Fibroblast of pulmonary artery (primary cell): ENCODE measurements around the gene TCF7L1.

Experiments used
- DNase-seq: peaks from one replicate; pipeline ENCODE4 v3.0.0-alpha.2; 2010; ENCODE audit warnings: low read depth
- H3K4me3 ChIP-seq: replicated peaks from 2 replicates; pipeline ENCODE4 v1.5.1; 2011; ENCODE audit warnings: low read depth, mild to moderate bottlenecking, control low read depth, low read length, moderate library complexity
- TF ChIP-seq, protein P1 (sequence below): IDR thresholded peaks from 2 replicates; pipeline ENCODE4 v1.5.1; 2011; ENCODE audit warnings: mild to moderate bottlenecking, control low read depth, low read length, inconsistent platforms; ENCODE audit errors: missing control alignments

The TCF7L1 gene

DNA sequence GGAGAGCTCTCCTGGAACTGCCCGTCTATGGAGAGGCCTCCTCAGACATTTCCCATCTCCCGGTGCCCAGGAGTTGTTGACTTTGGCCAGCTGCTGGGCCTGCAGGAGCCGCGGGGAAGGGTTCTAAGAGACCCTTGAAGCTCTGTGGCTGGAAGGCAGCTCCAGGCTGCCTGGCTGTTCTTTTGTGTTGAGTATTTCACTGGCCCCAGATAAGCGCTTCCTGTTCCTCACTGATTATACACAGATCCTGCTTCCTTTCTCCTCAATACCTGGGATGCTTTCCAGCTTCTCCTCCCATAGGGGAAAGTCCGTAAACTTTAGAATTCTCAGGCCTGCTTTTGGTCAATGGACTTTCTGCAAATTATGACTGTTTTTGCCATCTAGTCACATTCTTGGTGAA is 136.8 kb downstream of the TCF7L1 start:
- H3K4me3 ChIP-seq = peak overlapping the region; percentile 4
- peak; percentile 87 for DNase-seq
- TF ChIP-seq, protein P1, sequence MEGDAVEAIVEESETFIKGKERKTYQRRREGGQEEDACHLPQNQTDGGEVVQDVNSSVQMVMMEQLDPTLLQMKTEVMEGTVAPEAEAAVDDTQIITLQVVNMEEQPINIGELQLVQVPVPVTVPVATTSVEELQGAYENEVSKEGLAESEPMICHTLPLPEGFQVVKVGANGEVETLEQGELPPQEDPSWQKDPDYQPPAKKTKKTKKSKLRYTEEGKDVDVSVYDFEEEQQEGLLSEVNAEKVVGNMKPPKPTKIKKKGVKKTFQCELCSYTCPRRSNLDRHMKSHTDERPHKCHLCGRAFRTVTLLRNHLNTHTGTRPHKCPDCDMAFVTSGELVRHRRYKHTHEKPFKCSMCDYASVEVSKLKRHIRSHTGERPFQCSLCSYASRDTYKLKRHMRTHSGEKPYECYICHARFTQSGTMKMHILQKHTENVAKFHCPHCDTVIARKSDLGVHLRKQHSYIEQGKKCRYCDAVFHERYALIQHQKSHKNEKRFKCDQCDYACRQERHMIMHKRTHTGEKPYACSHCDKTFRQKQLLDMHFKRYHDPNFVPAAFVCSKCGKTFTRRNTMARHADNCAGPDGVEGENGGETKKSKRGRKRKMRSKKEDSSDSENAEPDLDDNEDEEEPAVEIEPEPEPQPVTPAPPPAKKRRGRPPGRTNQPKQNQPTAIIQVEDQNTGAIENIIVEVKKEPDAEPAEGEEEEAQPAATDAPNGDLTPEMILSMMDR = no peak

DNA sequence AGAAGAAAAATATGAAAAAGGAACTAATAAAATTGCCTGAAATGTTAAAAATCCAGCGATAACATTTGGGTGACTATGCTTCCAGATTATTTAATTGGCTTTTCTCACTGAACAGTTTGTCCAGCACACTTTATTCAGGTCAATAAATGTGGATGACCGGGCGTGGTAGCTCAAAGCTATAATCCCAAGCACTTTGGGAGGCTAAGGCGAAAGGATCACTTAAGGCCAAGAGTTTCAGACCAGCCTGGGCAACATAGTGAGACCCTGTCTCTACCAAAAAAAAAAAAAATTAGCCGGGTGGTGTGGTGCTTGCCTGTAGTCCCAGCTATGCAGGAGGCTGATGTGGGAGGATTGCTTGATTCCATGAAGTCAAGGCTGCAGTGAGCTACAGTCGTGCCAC is 139.2 kb downstream of the TCF7L1 start:
- TF ChIP-seq, protein P1 = no peak
- no peak overlapping the region for H3K4me3 ChIP-seq
- no peak for DNase-seq

DNA sequence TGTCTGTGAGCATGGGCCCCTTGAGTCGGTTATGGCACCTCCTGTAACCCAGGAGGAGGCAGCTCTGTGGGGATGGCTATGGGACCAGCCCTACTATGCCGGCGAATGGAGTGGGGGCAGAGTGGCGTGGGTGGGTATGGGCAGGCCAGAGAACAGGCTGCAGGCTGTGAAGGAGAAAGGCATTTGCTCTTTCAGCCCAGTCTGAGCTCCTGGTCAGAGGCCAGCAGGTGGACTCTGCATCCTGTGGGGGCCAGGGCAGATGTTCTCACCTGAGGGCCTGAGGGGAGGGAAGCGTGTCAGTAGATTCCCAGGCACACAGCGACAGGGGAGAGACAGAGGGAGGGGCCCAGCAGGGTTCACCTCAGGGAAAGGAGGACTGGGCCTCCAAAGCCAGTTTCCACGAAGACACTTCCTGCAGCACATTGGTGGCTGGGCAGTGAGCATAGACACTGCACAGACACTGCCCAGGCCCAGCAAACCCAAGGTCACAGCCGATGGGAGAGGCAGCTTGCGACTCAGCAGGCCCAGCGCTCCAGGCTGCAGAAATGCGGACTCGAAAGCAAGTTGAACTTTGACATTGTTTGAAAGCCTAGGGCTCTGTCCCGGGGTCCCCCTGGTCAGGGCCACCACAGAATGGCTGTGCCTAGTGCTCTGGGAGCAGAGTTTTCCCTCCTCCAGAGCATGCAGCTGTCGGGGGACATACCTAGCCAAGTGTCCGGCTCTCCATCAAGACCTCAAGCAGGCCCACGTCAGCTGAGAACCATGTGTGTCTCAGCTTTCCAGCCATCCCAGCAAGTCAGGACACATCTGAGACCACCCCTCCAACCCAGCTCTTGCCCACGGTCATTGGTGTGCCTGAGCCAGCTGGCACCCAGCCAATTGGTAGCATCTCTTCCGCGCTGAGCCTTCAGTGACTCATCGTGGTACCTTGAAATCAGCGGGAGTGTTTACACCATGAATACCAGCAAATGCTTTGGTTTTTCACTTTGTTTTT is 140.8 kb downstream of the TCF7L1 start:
- TF ChIP-seq, protein P1 = no peak
- no peak overlapping the region for H3K4me3 ChIP-seq
- DNase-seq = peak; percentile 77

DNA sequence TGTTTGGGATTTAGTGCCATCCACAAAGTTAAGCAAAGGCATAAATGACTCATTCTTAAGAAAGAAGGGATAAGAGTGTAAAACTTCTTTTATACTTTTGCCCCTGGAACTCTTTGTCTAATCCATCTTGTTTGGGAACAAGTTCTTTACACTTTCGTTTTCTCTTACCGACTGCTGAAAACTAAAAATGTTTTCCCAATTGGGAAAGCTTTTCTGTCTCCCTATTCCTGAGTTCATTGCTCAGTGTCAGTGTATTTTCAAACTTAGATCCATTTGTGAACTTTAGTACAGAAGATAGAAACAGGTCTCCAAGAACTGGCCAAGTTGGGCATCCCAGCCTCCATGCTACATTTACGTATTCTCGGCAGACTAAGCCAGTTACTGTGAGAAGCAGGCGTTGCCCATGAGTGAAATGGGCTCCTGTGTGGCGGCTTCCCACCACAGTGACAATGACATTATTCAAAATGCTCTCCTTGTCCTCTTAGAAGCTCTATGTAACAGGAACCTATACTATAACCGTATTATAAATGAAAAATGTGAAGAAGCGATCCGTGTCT is 142.9 kb downstream of the TCF7L1 start:
- no peak for DNase-seq
- TF ChIP-seq, protein P1 = no peak
- no peak overlapping the region for H3K4me3 ChIP-seq

DNA sequence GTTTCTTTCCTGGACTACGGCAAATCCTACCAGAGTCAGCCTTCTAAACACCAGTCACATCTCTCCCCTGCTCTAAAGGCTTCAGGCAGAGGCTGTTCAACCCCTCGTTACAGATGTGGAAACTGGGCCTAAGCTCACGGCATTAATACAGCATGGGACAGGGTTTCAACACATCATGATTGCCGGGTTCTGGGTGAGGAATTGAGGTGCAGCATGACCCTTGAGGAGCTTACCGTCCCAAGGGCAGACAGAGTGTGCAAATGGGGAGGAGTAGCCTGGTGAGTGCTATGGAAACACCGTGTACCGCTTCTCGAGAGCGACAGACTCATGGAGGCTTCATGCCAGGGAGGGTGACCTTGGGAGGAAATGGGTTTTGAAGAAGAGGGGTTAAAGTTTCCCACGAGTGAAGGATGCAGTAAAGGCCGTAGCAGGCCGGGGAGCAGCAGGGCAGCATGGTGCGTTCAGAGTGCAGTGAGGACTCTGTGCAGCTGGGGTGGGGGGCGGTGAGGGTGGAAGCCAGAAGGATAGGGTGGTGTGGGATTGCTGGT is 143.5 kb downstream of the TCF7L1 start:
- DNase-seq = no peak
- TF ChIP-seq, protein P1 = no peak
- H3K4me3 ChIP-seq = no peak overlapping the region

DNA sequence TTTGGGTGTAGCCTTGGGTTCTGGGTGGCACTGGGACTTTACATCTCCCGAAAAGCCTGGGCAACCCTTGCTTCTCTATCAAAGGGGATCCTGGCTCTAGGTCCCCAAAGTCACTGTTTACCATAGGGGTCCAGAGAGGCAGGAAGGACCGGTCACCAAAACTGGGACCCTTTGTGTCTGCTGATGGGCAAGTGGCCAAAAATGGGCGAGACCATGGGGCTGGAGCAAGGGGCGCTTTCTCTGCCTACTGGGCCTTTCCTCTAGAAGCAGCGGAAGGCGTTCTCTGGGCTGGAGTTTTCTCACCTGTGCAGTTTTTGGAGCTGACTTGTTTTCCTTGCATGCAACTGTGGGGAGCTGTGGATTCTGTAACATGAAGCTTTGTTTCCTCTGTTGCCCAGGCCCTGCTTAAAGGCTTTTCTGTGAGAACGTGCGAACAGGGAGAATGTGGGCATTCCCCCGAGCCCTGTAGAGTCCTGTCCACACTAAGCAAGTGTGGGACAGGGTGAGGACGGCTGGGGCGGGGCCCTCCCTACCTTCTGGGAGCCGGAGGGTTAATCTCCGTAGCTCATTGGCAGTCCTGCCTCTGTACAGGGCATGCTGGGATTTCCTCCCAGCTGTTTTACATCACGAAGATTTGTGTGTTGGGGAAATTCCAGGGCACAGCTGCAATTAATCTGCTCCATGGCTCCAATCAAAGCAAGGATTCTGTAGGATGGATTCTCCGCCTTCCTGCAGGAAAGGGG is 144.4 kb downstream of the TCF7L1 start:
- peak; percentile 89 for DNase-seq
- TF ChIP-seq, protein P1 = no peak
- H3K4me3 ChIP-seq = peak overlapping the region; percentile 5
